Breast epithelium (tissue), 4 donors: ENCODE measurements around the gene ELAVL1. TPM values are rescaled to one million over a fixed set of nuclear protein-coding genes. Genes with fewer than 3 reads are reported as not detected.

Experiments
- DNase-seq, 2 donors: peaks; one replicate each; pipeline ENCODE4 v3.0.0-alpha.2; 2019; ENCODE audit warnings: low spot score in 2 of 2
- H3K27ac ChIP-seq, 2 donors: fragments of 200-600 bp; sonication (generic) in 1 of 2; one replicate each; pipeline ENCODE4 v1.5.1; 2016 to 2019; ENCODE audit warnings: mild to moderate bottlenecking in 1 of 2
- H3K27me3 ChIP-seq, 2 donors: fragments of 200-600 bp; sonication (generic) in 1 of 2; one replicate each; pipeline versions ENCODE4 v1.5.1 to v1.6.0; 2017 to 2019; ENCODE audit warnings: control low read depth in 1 of 2, mild to moderate bottlenecking in 1 of 2
- H3K36me3 ChIP-seq: fragments of 200-600 bp; one replicate; pipeline ENCODE4 v1.5.1; 2019
- H3K4me1 ChIP-seq, 2 donors: fragments of 200-600 bp; sonication (generic); one replicate each; pipeline ENCODE4 v1.5.1; 2016 to 2019; ENCODE audit warnings: control low read depth in 1 of 2
- H3K4me3 ChIP-seq, 3 donors: fragments of 200-600 bp; sonication (generic); 1 replicate in 2 of 3; 2 replicates in 1 of 3; pipeline ENCODE4 v1.5.1; 2016 to 2019; ENCODE audit warnings: mild to moderate bottlenecking in 3 of 3, moderate library complexity in 2 of 3
- H3K9me3 ChIP-seq, 2 donors: fragments of 200-600 bp; sonication (generic) in 1 of 2; one replicate each; pipeline ENCODE4 v1.5.1; 2016 to 2019; ENCODE audit warnings: control low read depth in 1 of 2
- POLR2A ChIP-seq: fragments of 450-650 bp; IDR thresholded peaks from one replicate; pipeline ENCODE4 v1.6.1; 2016; ENCODE audit warnings: antibody characterized with exemption, mild to moderate bottlenecking, moderate library complexity
- POLR2AphosphoS5 ChIP-seq, 3 donors: sonication (generic); formaldehyde crosslinking; IDR thresholded peaks; one replicate each; pipeline ENCODE4 v1.6.1; 2017; ENCODE audit warnings: antibody characterized with exemption in 3 of 3
- intact Hi-C: fragments of 100-400 bp; cut with DNase I; formaldehyde crosslinking; loops from one replicate; pipeline ENCODE4 v1.15.1; 2023; ENCODE audit warnings: low total_unique reads
- total RNA-seq, 3 donors: library from RNA; depleted of rRNA; stranded (reverse); fragments of >200 nt; gene quantifications; one replicate each; pipeline ENCODE4 v1.1.0, GENCODE V29; 2016
- TF ChIP-seq, protein P1 (sequence below), 3 donors: fragments of 450-650 bp; IDR thresholded peaks; one replicate each; pipeline ENCODE4 v1.5.1; 2016 to 2017; ENCODE audit warnings: antibody characterized with exemption in 3 of 3, mild to moderate bottlenecking in 3 of 3, moderate library complexity in 3 of 3

ELAVL1 gene
- total RNA-seq, 3 donors from 2014 or later = 28.6 to 30.8 (median 29.7) TPM

DNA sequence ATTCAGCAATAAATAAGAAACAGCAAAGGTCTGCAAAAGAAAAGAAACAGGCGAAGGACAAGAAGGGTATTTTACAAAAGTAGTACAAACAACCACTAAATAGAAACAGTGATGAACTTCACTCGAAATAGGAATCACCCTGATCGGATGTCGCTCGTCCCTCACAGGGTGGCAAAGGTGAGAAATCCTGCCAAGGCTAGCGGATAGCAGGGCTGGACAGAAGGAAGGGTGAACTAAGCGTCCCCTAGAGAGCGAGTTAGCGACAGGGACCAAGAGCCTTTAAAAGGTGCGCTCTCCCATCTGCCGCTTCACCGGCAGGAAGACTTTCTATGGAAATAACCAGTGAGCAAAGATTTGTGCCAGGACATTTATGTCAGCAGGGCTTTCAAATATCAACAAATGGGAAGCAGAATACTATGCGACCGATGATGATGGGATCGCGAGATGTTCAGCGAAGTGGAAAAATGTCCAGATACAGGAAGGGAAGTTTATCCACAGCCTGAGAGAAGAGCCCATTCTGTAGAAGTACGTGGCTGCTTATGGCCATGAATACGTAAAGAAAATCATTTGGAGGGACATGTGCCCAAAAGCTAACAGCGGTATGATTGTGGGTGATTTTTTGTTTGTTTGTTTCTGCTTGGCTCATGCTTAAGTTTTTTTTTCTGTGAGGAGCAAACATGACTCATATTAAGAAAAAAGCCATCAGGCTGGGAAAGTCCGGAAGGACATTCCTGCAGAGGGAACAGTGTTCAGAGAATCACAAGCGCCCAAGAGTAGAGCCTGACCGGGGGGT is 18.9 kb downstream of the ELAVL1 start:
- Histone ChIP-seq H3K27ac (peak overlapping the region; percentile 88 to 93), H3K36me3 (no peaks in the 10 kb centered on the region)

DNA sequence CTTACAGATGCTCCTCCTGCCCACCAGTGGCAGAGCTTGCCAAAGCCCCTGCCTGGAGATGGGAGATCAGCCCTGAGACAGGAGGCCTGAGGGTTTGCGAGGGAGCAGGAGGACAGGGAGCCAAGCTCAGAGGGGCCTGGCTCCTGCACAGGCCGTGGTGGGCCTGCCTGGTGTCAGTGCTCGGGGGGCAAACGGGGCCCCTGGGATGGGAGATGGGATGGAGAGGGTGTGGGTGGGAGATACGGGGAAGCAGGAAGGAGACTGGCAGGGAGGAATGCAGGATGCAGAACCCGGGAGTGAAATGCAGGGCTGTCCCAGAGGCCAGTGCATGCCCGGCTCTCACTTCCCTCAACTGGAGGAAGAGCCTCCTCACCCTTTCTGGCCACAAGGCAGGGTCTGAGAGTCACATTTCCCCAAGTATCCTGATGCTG is 19.9 kb downstream of the ELAVL1 start:
- Histone ChIP-seq H3K4me1 (peaks cover 23 to 26% of the 10 kb centered on the region in 2 donors), H3K9me3 (no peaks in the 10 kb centered on the region), H3K27ac (peak overlapping the region; percentile 88 to 93), H3K36me3 (peaks cover 4% of the 10 kb centered on the region), H3K4me3 (no peak overlapping the region), H3K27me3 (no peaks in the 10 kb centered on the region)
- intact Hi-C loops = no loop called here
- TF ChIP-seq POLR2A = no peak
- TF ChIP-seq, protein P1, sequence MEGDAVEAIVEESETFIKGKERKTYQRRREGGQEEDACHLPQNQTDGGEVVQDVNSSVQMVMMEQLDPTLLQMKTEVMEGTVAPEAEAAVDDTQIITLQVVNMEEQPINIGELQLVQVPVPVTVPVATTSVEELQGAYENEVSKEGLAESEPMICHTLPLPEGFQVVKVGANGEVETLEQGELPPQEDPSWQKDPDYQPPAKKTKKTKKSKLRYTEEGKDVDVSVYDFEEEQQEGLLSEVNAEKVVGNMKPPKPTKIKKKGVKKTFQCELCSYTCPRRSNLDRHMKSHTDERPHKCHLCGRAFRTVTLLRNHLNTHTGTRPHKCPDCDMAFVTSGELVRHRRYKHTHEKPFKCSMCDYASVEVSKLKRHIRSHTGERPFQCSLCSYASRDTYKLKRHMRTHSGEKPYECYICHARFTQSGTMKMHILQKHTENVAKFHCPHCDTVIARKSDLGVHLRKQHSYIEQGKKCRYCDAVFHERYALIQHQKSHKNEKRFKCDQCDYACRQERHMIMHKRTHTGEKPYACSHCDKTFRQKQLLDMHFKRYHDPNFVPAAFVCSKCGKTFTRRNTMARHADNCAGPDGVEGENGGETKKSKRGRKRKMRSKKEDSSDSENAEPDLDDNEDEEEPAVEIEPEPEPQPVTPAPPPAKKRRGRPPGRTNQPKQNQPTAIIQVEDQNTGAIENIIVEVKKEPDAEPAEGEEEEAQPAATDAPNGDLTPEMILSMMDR (IDR thresholded peaks at IDR 0.05) = no peak
- TF ChIP-seq POLR2AphosphoS5 (IDR thresholded peaks at IDR 0.05) = no peak
- DNase-seq = no peak

More for the DNA sequence above, 18.9 kb downstream of the ELAVL1 start:
- Histone ChIP-seq H3K4me3 (peak overlapping the region in 1 of 3 donors; percentile 51), H3K9me3 (no peaks in the 10 kb centered on the region), H3K27me3 (no peaks in the 10 kb centered on the region), H3K4me1 (peaks cover 23 to 26% of the 10 kb centered on the region in 2 donors)
- DNase-seq = no peak
- intact Hi-C loops = no loop called here
- TF ChIP-seq, protein P1 (IDR thresholded peaks at IDR 0.05) = no peak
- no peak for TF ChIP-seq POLR2AphosphoS5 (IDR thresholded peaks at IDR 0.05)
- no peak for TF ChIP-seq POLR2A

DNA sequence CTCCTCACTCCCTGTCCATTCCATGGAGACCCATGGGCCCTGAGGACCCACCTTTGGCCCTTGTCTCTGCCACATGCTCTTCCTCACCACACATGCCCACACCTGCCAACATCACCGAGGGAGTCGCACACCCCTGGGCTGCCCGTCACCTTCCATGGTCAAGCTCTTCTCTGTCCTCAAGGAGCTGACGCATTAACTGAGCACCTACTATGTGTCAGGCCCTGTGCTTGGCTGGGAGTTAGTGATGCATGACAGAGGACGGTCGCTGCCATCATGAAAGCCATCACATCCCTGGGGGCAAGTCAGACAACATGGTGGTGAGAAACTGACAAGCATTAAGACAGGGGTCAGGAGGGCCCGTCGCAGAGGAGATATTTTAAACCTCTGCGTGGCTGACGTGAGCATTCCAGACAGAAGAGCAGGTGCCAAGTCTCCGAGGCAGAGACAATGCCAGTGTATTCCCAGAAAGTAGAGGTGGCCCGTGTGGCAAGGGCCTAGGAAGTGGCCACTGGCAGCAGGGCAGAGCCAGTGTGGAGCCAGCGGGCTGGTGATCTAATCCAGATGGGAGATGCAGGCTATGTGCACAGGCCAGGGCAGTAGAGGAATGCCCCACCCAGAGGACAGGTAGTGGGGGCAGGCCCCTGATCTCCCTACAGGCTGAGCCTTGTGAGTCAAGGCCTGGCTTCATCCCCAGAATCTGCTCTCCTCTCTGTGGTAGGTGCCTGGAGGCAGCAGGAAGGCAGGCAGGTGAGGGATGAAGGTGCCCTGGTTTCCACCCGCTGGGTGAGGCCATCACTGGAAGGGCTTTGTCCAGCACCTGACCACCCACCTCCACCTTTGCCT is 21.2 kb downstream of the ELAVL1 start:
- H3K27me3 ChIP-seq = no peaks in the 10 kb centered on the region
- H3K4me1 ChIP-seq = peaks cover 21 to 23% of the 10 kb centered on the region in 2 donors
- peak overlapping the region; percentile 62 to 88 for H3K27ac ChIP-seq
- TF ChIP-seq, protein P1 (IDR thresholded peaks at IDR 0.05) = no peak
- no peak for TF ChIP-seq POLR2A
- TF ChIP-seq POLR2AphosphoS5 (IDR thresholded peaks at IDR 0.05) = no peak
- peaks cover 6% of the 10 kb centered on the region for H3K36me3 ChIP-seq
- DNase-seq = peak in 1 of 2 donors; percentile 57
- intact Hi-C loops = no loop called here
- no peaks in the 10 kb centered on the region for H3K9me3 ChIP-seq
- H3K4me3 ChIP-seq = no peak overlapping the region

DNA sequence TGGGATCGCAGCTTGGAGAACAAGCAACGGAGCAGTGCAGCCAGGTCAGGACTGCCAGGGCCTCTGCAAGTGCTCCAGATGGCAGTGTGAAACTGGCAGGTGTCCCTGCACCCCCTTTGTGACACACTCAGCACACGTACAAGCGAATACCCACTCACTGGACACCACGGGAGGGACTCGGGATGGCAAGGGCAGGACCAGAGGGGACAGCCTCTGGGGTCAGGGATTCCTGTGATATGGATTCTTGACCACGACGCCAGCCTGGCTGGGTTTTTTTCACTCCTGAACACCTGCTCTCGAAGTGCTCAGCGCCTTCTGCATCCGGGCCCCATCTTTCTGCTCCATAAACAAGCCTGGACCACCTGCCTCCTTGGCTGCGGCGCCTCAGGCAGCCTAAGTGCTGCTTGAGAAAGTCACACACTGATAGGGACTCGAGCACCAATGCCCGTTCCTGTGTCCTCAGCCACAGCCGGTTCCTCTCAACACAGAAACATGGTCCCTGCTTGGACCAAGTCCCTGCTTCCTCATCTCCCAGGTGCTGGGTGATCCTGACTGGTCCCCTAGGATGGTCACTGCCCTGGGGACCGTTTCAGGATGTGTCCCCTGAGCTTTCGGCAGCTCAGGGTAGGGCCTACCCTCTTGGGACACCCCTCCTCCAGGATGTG is 22.0 kb downstream of the ELAVL1 start:
- Histone ChIP-seq H3K27me3 (no peaks in the 10 kb centered on the region), H3K36me3 (peaks cover 6% of the 10 kb centered on the region), H3K9me3 (no peaks in the 10 kb centered on the region), H3K4me3 (no peak overlapping the region), H3K27ac (peak overlapping the region; percentile 62 to 88), H3K4me1 (peaks cover 15 to 16% of the 10 kb centered on the region in 2 donors)
- intact Hi-C loops = no loop called here
- DNase-seq = no peak
- TF ChIP-seq POLR2A (no peak), POLR2AphosphoS5 (IDR thresholded peaks at IDR 0.05) (no peak)
- TF ChIP-seq, protein P1 (IDR thresholded peaks at IDR 0.05) = no peak
